ENCODE measurements around the gene DENND1A. TPM values are rescaled to one million over a fixed set of nuclear protein-coding genes. Genes with fewer than 3 reads are reported as not detected.

DENND1A gene
- total RNA-seq, 1 donor: 22.9 TPM

- H3K4me3 ChIP-seq (ENCODE audit: low read depth, low read length): no peak overlapping the region
- DNase-seq (ENCODE audit: low read depth): no peak
- no peak for TF ChIP-seq CTCF (IDR thresholded peaks at IDR 0.05; ENCODE audit: insufficient read depth, low read depth, low read length)
These were observed 476.1 kb downstream of the DENND1A start for GRCh38 chr9:123453831-123454321.

GRCh38 chr9:123453076-123453667, 476.8 kb downstream of the DENND1A start:
- DNase-seq (ENCODE audit: low read depth): no peak
- no peak for TF ChIP-seq CTCF (IDR thresholded peaks at IDR 0.05; ENCODE audit: insufficient read depth, low read depth, low read length)
- H3K4me3 ChIP-seq (ENCODE audit: low read depth, low read length): no peak overlapping the region

GRCh38 chr9:123450996-123451395, 478.9 kb downstream of the DENND1A start:
- no peak for TF ChIP-seq CTCF (IDR thresholded peaks at IDR 0.05; ENCODE audit: insufficient read depth, low read depth, low read length)
- no peak for DNase-seq (ENCODE audit: low read depth)
- H3K4me3 ChIP-seq (ENCODE audit: low read depth, low read length): no peak overlapping the region

- TF ChIP-seq CTCF (IDR thresholded peaks at IDR 0.05; ENCODE audit: insufficient read depth, low read depth, low read length): no peak
- no peak for DNase-seq (ENCODE audit: low read depth)
- H3K4me3 ChIP-seq (ENCODE audit: low read depth, low read length): no peak overlapping the region
These were observed 479.7 kb downstream of the DENND1A start for GRCh38 chr9:123450098-123450770.

GRCh38 chr9:123447934-123448646, 481.8 kb downstream of the DENND1A start:
- H3K4me3 ChIP-seq (ENCODE audit: low read depth, low read length): no peak overlapping the region
- no peak for DNase-seq (ENCODE audit: low read depth)
- no peak for TF ChIP-seq CTCF (IDR thresholded peaks at IDR 0.05; ENCODE audit: insufficient read depth, low read depth, low read length)

- H3K4me3 ChIP-seq (ENCODE audit: low read depth, low read length): no peak overlapping the region
- peak; percentile 64 for DNase-seq (ENCODE audit: low read depth)
- no peak for TF ChIP-seq CTCF (IDR thresholded peaks at IDR 0.05; ENCODE audit: insufficient read depth, low read depth, low read length)
These were observed 483.8 kb downstream of the DENND1A start for GRCh38 chr9:123445981-123446610.

Data from fibroblast of villous mesenchyme (primary cell).